GM23338 (cell line): ENCODE measurements around the gene LRRC57. TPM values are rescaled to one million over a fixed set of nuclear protein-coding genes. Genes with fewer than 3 reads are reported as not detected.

Experiments
- ATAC-seq: fragments of 200-7000 bp; cut with Tn5 transposase; 3 replicates; pipeline ENCODE4 v1.9.1; 2020
- DNase-seq: peaks from one replicate; pipeline ENCODE4 v3.0.0-alpha.2; 2015; ENCODE audit warnings: low spot score
- H2AFZ ChIP-seq: fragments of 200-600 bp; sonication (generic); 2 replicates; pipeline ENCODE4 v1.8.0; 2016; ENCODE audit warnings: antibody characterized with exemption, mild to moderate bottlenecking, moderate library complexity
- H3F3A ChIP-seq: fragments of 200-600 bp; sonication (generic); replicated peaks from 2 replicates; pipeline ENCODE4 v1.8.0; 2017; ENCODE audit warnings: antibody characterized with exemption, mixed run types, low read depth
- H3K27ac ChIP-seq: fragments of 200-600 bp; sonication (generic); 2 replicates; pipeline ENCODE4 v1.6.1; 2016; ENCODE audit warnings: low read depth
- H3K27me3 ChIP-seq: fragments of 200-600 bp; sonication (generic); 2 replicates; pipeline ENCODE4 v1.8.0; 2016; ENCODE audit warnings: mild to moderate bottlenecking, mixed run types, moderate library complexity; ENCODE audit not compliant: insufficient read depth
- H3K36me3 ChIP-seq: fragments of 200-600 bp; sonication (generic); 2 replicates; pipeline ENCODE4 v1.8.0; 2016; ENCODE audit warnings: mild to moderate bottlenecking; ENCODE audit not compliant: insufficient read depth
- H3K4me1 ChIP-seq: fragments of 200-600 bp; sonication (generic); 2 replicates; pipeline ENCODE4 v1.8.0; 2016; ENCODE audit warnings: mild to moderate bottlenecking, moderate library complexity; ENCODE audit not compliant: insufficient read depth
- H3K4me2 ChIP-seq: fragments of 200-600 bp; sonication (generic); 2 replicates; pipeline ENCODE4 v1.7.1; 2017; ENCODE audit warnings: mixed run types
- H3K4me3 ChIP-seq: fragments of 200-600 bp; sonication (generic); 2 replicates; pipeline ENCODE4 v1.6.1; 2016; ENCODE audit warnings: mixed run types
- H3K79me2 ChIP-seq: fragments of 200-600 bp; sonication (generic); replicated peaks from 2 replicates; pipeline ENCODE4 v1.8.0; 2017; ENCODE audit warnings: mild to moderate bottlenecking; ENCODE audit not compliant: insufficient read depth
- H3K9me2 ChIP-seq: fragments of 200-600 bp; sonication (generic); 2 replicates; pipeline ENCODE4 v1.8.0; 2017; ENCODE audit not compliant: insufficient read depth
- H4K20me1 ChIP-seq: fragments of 200-600 bp; sonication (generic); replicated peaks from 2 replicates; pipeline ENCODE4 v1.8.0; 2017; ENCODE audit warnings: mild to moderate bottlenecking; ENCODE audit not compliant: insufficient read depth
- H3K27ac Mint-ChIP-seq: 2 replicates; pipeline ENCODE4 v1.8.0; 2020; ENCODE audit warnings: inconsistent platforms, mild to moderate bottlenecking, moderate library complexity, mixed read lengths
- H3K27me3 Mint-ChIP-seq: 3 replicates; pipeline ENCODE4 v1.8.0; 2022; ENCODE audit warnings: low read depth, mild to moderate bottlenecking, moderate library complexity, mixed read lengths, inconsistent platforms; ENCODE audit not compliant: insufficient read depth, poor library complexity
- H3K36me3 Mint-ChIP-seq: 3 replicates; pipeline ENCODE4 v1.8.0; 2021; ENCODE audit warnings: low read depth, mild to moderate bottlenecking, inconsistent platforms, moderate library complexity, mixed read lengths
- H3K4me1 Mint-ChIP-seq: 3 replicates; pipeline ENCODE4 v1.8.0; 2020; ENCODE audit warnings: mild to moderate bottlenecking, inconsistent platforms, mixed read lengths
- H3K4me3 Mint-ChIP-seq: 3 replicates; pipeline ENCODE4 v1.8.0; 2021; ENCODE audit warnings: moderate library complexity, mild to moderate bottlenecking, inconsistent platforms, mixed read lengths
- H3K9me3 Mint-ChIP-seq: 3 replicates; pipeline ENCODE4 v1.8.0; 2020; ENCODE audit warnings: moderate library complexity, mild to moderate bottlenecking, inconsistent platforms, mixed read lengths
- CTCF ChIP-seq, 2 experiments: fragments of 200-600 bp in 1 of 2; sonication (generic) in 1 of 2; conservative IDR thresholded peaks; 2 replicates each; pipeline versions ENCODE4 v1.5.1 to v1.6.1; 2016 to 2017; ENCODE audit warnings: antibody characterized with exemption in 2 of 2, low read depth in 2 of 2, mild to moderate bottlenecking in 2 of 2, moderate library complexity in 1 of 2
- ETS1 ChIP-seq: IDR thresholded peaks from 2 replicates; pipeline ENCODE4 v1.6.1; 2016; ENCODE audit warnings: antibody characterized with exemption
- EZH2 ChIP-seq: fragments of 200-600 bp; sonication (generic); IDR thresholded peaks from one replicate; pipeline ENCODE4 v1.8.0; 2017; ENCODE audit warnings: antibody characterized with exemption, mild to moderate bottlenecking, low read depth; ENCODE audit not compliant: unreplicated experiment
- EZH2phosphoT487 ChIP-seq: fragments of 200-600 bp; sonication (generic); IDR thresholded peaks from one replicate; pipeline ENCODE4 v1.8.1; 2018; ENCODE audit warnings: antibody characterized with exemption; ENCODE audit not compliant: unreplicated experiment
- NANOG ChIP-seq: IDR thresholded peaks from 2 replicates; pipeline ENCODE4 v1.6.1; 2016; ENCODE audit warnings: antibody characterized with exemption, borderline replicate concordance
- POLR2AphosphoS5 ChIP-seq: IDR thresholded peaks from 2 replicates; pipeline ENCODE4 v1.6.1; 2016; ENCODE audit warnings: antibody characterized with exemption, low read depth
- ZNF331 ChIP-seq: fragments of 250-450 bp; sonication (Bioruptor Pico); IDR thresholded peaks from 2 replicates; pipeline ENCODE4 v1.5.0; 2020; ENCODE audit warnings: low read depth, mild to moderate bottlenecking, moderate library complexity
- ZNF462 ChIP-seq: fragments of 250-450 bp; sonication (Bioruptor Pico); IDR thresholded peaks from 2 replicates; pipeline ENCODE4 v1.5.0; 2020; ENCODE audit warnings: mild to moderate bottlenecking, moderate library complexity
- polyA plus RNA-seq: library from polyadenylated mRNA; unstranded; fragments of >200 nt; fragmentation: Nextera tagmentation; extraction: Ambion mirVana; gene quantifications from 2 replicates; pipeline ENCODE4 v1.2.1, GENCODE V29; 2016
- total RNA-seq: library from RNA; depleted of rRNA; stranded (reverse); fragments of >200 nt; shearing (Covaris generic); gene quantifications from 2 replicates; pipeline ENCODE4 v1.2.3, GENCODE V29; 2014

The LRRC57 gene
- total and polyA plus RNA-seq, 2 experiments from 2014 or later, result 5.4 to 9.0 TPM

GRCh38 chr15:42593143-42593542 lies 44.5 kb upstream of the LRRC57 start:
- ATAC-seq, result no peak

More at GRCh38 chr15:42593143-42593542, 44.5 kb upstream of the LRRC57 start:
- no peak overlapping the region for H3K4me2 ChIP-seq
- no peak overlapping the region for H3K4me3 ChIP-seq
- Mint-ChIP-seq H3K27ac (no peak overlapping the region), H3K4me1 (peaks cover 9% of the 10 kb centered on the region), H3K9me3 (no peaks in the 10 kb centered on the region), H3K36me3 (peaks cover 2% of the 10 kb centered on the region; the same call in 1 of the 3 replicates), H3K4me3 (no peak overlapping the region), H3K27me3 (no peaks in the 10 kb centered on the region)
- no peaks in the 10 kb centered on the region for H3K36me3 ChIP-seq
- no peaks in the 10 kb centered on the region for H3K9me2 ChIP-seq
- H3K27ac ChIP-seq, result no peak overlapping the region
- TF ChIP-seq ETS1 (no peak), ZNF462 (CRISPR knock-in tag) (no peak), POLR2AphosphoS5 (no peak), CTCF (conservative IDR thresholded peaks at IDR 0.05; ENCODE audit: low read depth in 2 of 2) (no peak), NANOG (no peak), EZH2phosphoT487 (no peak), ZNF331 (CRISPR knock-in tag) (no peak), EZH2 (no peak)
- no peaks in the 10 kb centered on the region for H4K20me1 ChIP-seq
- H3F3A ChIP-seq, result no peaks in the 10 kb centered on the region
- no peaks in the 10 kb centered on the region for H3K27me3 ChIP-seq
- no peak overlapping the region for H2AFZ ChIP-seq
- DNase-seq, result no peak
- no peaks in the 10 kb centered on the region for H3K79me2 ChIP-seq
- H3K4me1 ChIP-seq, result no peaks in the 10 kb centered on the region; the same call in 1 of the 2 replicates
